WTC11 (cell line): ENCODE measurements around the gene U2AF1L4. TPM values are rescaled to one million over a fixed set of nuclear protein-coding genes. Genes with fewer than 3 reads are reported as not detected.

Source experiments
- ATAC-seq: fragments of 200-7000 bp; cut with Tn5 transposase; 2 replicates; pipeline ENCODE4 v1.10.0; 2021; ENCODE audit warnings: mild to moderate bottlenecking, moderate library complexity
- CTCF ChIA-PET: fragments of 300-600 bp; sonication (Branson Sonifier 250); formaldehyde crosslinking; loops from one replicate; lab custom pipeline; 2021; ENCODE audit warnings: antibody characterized with exemption; lab: Charles Lee
- POLR2A ChIA-PET: fragments of 350-600 bp; sonication (Branson Sonifier 250); formaldehyde crosslinking; loops from one replicate; lab custom pipeline; 2021; ENCODE audit warnings: antibody characterized with exemption; lab: Charles Lee
- DNase-seq: peaks from one replicate; pipeline ENCODE4 v3.0.0; 2021; ENCODE audit warnings: low spot score
- H3K27ac Mint-ChIP-seq: 2 replicates; pipeline ENCODE4 v1.8.0; 2021; ENCODE audit warnings: mixed read lengths
- H3K27me3 Mint-ChIP-seq: 2 replicates; pipeline ENCODE4 v1.8.0; 2021; ENCODE audit warnings: low read depth, mild to moderate bottlenecking, moderate library complexity, mixed read lengths
- H3K36me3 Mint-ChIP-seq: 2 replicates; pipeline ENCODE4 v1.8.0; 2021; ENCODE audit warnings: mixed read lengths
- H3K4me1 Mint-ChIP-seq: 2 replicates; pipeline ENCODE4 v1.8.0; 2022; ENCODE audit warnings: mixed read lengths
- H3K4me3 Mint-ChIP-seq: 2 replicates; pipeline ENCODE4 v1.8.0; 2021; ENCODE audit warnings: mild to moderate bottlenecking, moderate library complexity, mixed read lengths
- H3K9me3 Mint-ChIP-seq: 2 replicates; pipeline ENCODE4 v1.8.0; 2021; ENCODE audit warnings: mixed read lengths
- FOXK1 ChIP-seq: sonication (generic); formaldehyde crosslinking; IDR thresholded peaks from 2 replicates; pipeline ENCODE4 v1.8.0; 2022; ENCODE audit warnings: mild to moderate bottlenecking, moderate library complexity, missing genetic modification reagents
- JAZF1 ChIP-seq: fragments of 250-450 bp; sonication (Bioruptor Pico); IDR thresholded peaks from 2 replicates; pipeline ENCODE4 v1.9.0; 2021; ENCODE audit warnings: moderate library complexity, mild to moderate bottlenecking, inconsistent platforms
- NFYB ChIP-seq: sonication (generic); formaldehyde crosslinking; conservative IDR thresholded peaks from 2 replicates; pipeline ENCODE4 v1.8.0; 2022; ENCODE audit warnings: low read depth, missing genetic modification reagents
- RORB ChIP-seq: fragments of 250-450 bp; sonication (Bioruptor Pico); IDR thresholded peaks from 2 replicates; pipeline ENCODE4 v1.9.0; 2021; ENCODE audit warnings: mild to moderate bottlenecking
- SMAD4 ChIP-seq: sonication (generic); formaldehyde crosslinking; IDR thresholded peaks from 2 replicates; pipeline ENCODE4 v1.8.0; 2022; ENCODE audit warnings: mild to moderate bottlenecking, missing genetic modification reagents
- TEAD4 ChIP-seq: sonication (generic); formaldehyde crosslinking; IDR thresholded peaks from 2 replicates; pipeline ENCODE4 v1.8.0; 2022; ENCODE audit warnings: mild to moderate bottlenecking, missing genetic modification reagents
- total RNA-seq: library from RNA; stranded (reverse); gene quantifications from 3 replicates; pipeline ENCODE4 v1.2.3, GENCODE V29; 2021
- TF ChIP-seq, protein P1 (sequence below): sonication (generic); formaldehyde crosslinking; IDR thresholded peaks from 2 replicates; pipeline ENCODE4 v1.8.1; 2023; ENCODE audit warnings: mild to moderate bottlenecking, missing genetic modification reagents
- TF ChIP-seq, protein P2 (sequence below): sonication (generic); formaldehyde crosslinking; conservative IDR thresholded peaks from 2 replicates; pipeline ENCODE4 v1.8.1; 2023; ENCODE audit warnings: mild to moderate bottlenecking, low read depth, missing genetic modification reagents, moderate library complexity
- TF ChIP-seq, protein P3 (sequence below): sonication (generic); formaldehyde crosslinking; IDR thresholded peaks from 2 replicates; pipeline ENCODE4 v1.8.1; 2022; ENCODE audit warnings: mild to moderate bottlenecking, moderate library complexity, missing genetic modification reagents
- TF ChIP-seq, protein P4 (sequence below): sonication (generic); formaldehyde crosslinking; IDR thresholded peaks from 2 replicates; pipeline ENCODE4 v1.8.1; 2022; ENCODE audit warnings: low read depth, missing genetic modification reagents, borderline replicate concordance
- TF ChIP-seq, protein P5 (sequence below): sonication (generic); formaldehyde crosslinking; IDR thresholded peaks from 2 replicates; pipeline ENCODE4 v1.8.0; 2023; ENCODE audit warnings: mild to moderate bottlenecking, missing genetic modification reagents

U2AF1L4 gene
- total RNA-seq, 1 experiment from 2014 or later, result 20.9 TPM

DNA sequence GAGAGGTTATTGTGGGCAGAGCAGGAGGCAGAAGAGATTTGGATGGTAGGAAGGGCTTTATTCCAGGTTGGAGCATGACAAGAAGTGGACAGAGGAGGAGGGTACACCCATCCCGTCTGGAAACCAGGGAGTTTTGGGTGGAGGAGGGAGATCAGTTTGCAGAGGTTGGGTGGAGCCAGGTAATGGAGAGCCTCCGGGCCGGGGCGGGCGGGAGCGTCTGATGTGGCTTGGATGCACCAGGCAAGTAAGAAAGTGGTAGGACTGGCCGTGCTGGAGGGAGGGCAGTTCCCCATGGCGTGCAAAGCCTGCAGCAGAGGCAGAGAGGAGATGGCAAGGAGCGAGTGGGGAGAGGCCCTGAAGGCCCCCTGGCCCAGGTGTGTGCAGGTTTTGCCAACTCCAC lies 13.9 kb downstream of the U2AF1L4 start (continued):
- no peak for TF ChIP-seq NFYB (CRISPR knock-in tag)
- no peak for TF ChIP-seq FOXK1 (CRISPR knock-in tag)
- TF ChIP-seq, all 79 proteins: peak for 0

DNA sequence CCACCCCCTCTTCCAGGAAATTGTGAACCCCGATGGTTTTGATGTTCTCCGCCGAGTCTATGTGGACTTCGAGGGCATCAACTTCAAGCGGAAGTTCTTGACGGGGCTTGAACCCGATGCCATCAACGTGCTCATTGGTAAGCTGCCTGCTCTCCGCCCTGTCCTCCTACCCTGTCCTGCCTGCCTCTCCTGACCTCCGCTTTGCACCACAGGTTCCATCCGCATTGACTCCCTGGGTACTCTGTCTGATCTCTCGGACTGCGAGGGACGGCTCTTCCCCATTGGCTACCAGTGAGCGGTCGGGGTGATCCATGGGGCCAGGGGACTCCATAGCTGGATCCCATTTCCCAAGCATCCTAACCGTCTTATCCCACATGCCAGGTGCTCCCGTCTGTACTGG lies 14.9 kb downstream of the U2AF1L4 start:
- H3K27me3 Mint-ChIP-seq, result no peaks in the 10 kb centered on the region
- no peak for DNase-seq
- 0 out of 2 replicates have a peak, but pooled peaks cover 2% of the 10 kb centered on the region for H3K4me1 Mint-ChIP-seq
- CTCF ChIA-PET, result no interaction called here
- no peak for TF ChIP-seq SMAD4 (CRISPR knock-in tag)
- TF ChIP-seq RORB (CRISPR knock-in tag), result no peak
- TF ChIP-seq, protein P1, sequence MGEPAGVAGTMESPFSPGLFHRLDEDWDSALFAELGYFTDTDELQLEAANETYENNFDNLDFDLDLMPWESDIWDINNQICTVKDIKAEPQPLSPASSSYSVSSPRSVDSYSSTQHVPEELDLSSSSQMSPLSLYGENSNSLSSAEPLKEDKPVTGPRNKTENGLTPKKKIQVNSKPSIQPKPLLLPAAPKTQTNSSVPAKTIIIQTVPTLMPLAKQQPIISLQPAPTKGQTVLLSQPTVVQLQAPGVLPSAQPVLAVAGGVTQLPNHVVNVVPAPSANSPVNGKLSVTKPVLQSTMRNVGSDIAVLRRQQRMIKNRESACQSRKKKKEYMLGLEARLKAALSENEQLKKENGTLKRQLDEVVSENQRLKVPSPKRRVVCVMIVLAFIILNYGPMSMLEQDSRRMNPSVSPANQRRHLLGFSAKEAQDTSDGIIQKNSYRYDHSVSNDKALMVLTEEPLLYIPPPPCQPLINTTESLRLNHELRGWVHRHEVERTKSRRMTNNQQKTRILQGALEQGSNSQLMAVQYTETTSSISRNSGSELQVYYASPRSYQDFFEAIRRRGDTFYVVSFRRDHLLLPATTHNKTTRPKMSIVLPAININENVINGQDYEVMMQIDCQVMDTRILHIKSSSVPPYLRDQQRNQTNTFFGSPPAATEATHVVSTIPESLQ (CRISPR knock-in tag), result no peak
- TF ChIP-seq, protein P2, sequence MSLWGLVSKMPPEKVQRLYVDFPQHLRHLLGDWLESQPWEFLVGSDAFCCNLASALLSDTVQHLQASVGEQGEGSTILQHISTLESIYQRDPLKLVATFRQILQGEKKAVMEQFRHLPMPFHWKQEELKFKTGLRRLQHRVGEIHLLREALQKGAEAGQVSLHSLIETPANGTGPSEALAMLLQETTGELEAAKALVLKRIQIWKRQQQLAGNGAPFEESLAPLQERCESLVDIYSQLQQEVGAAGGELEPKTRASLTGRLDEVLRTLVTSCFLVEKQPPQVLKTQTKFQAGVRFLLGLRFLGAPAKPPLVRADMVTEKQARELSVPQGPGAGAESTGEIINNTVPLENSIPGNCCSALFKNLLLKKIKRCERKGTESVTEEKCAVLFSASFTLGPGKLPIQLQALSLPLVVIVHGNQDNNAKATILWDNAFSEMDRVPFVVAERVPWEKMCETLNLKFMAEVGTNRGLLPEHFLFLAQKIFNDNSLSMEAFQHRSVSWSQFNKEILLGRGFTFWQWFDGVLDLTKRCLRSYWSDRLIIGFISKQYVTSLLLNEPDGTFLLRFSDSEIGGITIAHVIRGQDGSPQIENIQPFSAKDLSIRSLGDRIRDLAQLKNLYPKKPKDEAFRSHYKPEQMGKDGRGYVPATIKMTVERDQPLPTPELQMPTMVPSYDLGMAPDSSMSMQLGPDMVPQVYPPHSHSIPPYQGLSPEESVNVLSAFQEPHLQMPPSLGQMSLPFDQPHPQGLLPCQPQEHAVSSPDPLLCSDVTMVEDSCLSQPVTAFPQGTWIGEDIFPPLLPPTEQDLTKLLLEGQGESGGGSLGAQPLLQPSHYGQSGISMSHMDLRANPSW, result no peak
- TF ChIP-seq, protein P3, sequence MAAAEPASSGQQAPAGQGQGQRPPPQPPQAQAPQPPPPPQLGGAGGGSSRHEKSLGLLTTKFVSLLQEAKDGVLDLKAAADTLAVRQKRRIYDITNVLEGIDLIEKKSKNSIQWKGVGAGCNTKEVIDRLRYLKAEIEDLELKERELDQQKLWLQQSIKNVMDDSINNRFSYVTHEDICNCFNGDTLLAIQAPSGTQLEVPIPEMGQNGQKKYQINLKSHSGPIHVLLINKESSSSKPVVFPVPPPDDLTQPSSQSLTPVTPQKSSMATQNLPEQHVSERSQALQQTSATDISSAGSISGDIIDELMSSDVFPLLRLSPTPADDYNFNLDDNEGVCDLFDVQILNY, result no peak
- TF ChIP-seq TEAD4 (CRISPR knock-in tag), result no peak
- TF ChIP-seq, protein P4, sequence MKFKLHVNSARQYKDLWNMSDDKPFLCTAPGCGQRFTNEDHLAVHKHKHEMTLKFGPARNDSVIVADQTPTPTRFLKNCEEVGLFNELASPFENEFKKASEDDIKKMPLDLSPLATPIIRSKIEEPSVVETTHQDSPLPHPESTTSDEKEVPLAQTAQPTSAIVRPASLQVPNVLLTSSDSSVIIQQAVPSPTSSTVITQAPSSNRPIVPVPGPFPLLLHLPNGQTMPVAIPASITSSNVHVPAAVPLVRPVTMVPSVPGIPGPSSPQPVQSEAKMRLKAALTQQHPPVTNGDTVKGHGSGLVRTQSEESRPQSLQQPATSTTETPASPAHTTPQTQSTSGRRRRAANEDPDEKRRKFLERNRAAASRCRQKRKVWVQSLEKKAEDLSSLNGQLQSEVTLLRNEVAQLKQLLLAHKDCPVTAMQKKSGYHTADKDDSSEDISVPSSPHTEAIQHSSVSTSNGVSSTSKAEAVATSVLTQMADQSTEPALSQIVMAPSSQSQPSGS (CRISPR knock-in tag), result no peak
- TF ChIP-seq, all 79 proteins: peak for 0
- no peak for ATAC-seq
- H3K36me3 Mint-ChIP-seq, result peaks cover 66% of the 10 kb centered on the region
- no peak overlapping the region for H3K4me3 Mint-ChIP-seq
- POLR2A ChIA-PET, result interaction anchor here (1.7 kb wide), 1 partner anchor 10 kb away, joined by 6 read pairs; no protein-coding TSS in a partner anchor
- H3K9me3 Mint-ChIP-seq, result no peaks in the 10 kb centered on the region
- H3K27ac Mint-ChIP-seq, result no peak overlapping the region

DNA sequence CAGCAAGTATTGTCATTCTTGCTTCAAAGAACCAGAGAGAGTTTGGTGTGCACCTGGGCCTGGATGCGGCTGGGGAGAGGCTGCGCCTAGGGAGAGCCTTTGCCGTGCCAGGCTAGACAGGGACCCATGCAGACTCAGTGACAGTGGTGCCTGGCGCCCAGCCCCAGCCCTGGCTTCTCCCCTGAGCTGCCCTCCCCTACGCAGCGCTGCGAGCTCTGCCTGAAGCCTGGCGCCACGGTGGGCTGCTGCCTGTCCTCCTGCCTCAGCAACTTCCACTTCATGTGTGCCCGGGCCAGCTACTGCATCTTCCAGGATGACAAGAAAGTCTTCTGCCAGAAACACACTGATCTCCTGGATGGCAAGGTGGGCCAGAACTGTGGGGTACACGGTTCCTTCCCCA lies 15.5 kb downstream of the U2AF1L4 start:
- POLR2A ChIA-PET, result no interaction called here
- no peak for DNase-seq
- Mint-ChIP-seq H3K27ac (no peak overlapping the region), H3K36me3 (peaks cover 70% of the 10 kb centered on the region), H3K27me3 (no peaks in the 10 kb centered on the region)
- CTCF ChIA-PET, result interaction anchor here (1.1 kb wide), 1 partner anchor 11 kb away, joined by 3 read pairs; no protein-coding TSS in a partner anchor
- no peak for ATAC-seq
- TF ChIP-seq, protein P5, sequence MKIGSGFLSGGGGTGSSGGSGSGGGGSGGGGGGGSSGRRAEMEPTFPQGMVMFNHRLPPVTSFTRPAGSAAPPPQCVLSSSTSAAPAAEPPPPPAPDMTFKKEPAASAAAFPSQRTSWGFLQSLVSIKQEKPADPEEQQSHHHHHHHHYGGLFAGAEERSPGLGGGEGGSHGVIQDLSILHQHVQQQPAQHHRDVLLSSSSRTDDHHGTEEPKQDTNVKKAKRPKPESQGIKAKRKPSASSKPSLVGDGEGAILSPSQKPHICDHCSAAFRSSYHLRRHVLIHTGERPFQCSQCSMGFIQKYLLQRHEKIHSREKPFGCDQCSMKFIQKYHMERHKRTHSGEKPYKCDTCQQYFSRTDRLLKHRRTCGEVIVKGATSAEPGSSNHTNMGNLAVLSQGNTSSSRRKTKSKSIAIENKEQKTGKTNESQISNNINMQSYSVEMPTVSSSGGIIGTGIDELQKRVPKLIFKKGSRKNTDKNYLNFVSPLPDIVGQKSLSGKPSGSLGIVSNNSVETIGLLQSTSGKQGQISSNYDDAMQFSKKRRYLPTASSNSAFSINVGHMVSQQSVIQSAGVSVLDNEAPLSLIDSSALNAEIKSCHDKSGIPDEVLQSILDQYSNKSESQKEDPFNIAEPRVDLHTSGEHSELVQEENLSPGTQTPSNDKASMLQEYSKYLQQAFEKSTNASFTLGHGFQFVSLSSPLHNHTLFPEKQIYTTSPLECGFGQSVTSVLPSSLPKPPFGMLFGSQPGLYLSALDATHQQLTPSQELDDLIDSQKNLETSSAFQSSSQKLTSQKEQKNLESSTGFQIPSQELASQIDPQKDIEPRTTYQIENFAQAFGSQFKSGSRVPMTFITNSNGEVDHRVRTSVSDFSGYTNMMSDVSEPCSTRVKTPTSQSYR (CRISPR knock-in tag), result no peak
- TF ChIP-seq JAZF1 (CRISPR knock-in tag), result no peak
- TF ChIP-seq, all 79 proteins: peak for 0
- H3K4me1 Mint-ChIP-seq, result 0 out of 2 replicates have a peak, but pooled peaks cover 2% of the 10 kb centered on the region
- H3K4me3 Mint-ChIP-seq, result no peak overlapping the region
- no peaks in the 10 kb centered on the region for H3K9me3 Mint-ChIP-seq
